ENCODE data around the gene TBL1X.

DNA sequence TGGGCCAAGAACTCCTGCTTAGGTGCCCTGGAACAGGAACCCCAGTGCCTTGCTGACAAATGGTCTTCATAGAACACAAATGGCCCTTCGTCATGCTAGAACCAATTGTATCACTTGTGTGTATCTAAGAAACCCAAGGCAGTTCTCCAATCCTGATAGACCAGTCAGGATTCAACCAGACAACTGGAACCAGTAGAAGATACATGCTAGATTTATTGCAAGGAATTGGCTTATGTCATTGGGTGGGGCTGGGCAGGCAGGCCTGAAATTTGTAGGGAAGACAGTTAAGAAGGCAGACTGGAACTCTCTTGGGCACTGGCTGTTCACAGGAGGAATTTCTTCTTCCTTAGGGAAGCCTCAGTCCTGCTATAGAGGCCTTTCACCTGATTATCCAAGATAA, 17.0 kb upstream of the TBL1X start:
- TF ChIP-seq, protein P1, sequence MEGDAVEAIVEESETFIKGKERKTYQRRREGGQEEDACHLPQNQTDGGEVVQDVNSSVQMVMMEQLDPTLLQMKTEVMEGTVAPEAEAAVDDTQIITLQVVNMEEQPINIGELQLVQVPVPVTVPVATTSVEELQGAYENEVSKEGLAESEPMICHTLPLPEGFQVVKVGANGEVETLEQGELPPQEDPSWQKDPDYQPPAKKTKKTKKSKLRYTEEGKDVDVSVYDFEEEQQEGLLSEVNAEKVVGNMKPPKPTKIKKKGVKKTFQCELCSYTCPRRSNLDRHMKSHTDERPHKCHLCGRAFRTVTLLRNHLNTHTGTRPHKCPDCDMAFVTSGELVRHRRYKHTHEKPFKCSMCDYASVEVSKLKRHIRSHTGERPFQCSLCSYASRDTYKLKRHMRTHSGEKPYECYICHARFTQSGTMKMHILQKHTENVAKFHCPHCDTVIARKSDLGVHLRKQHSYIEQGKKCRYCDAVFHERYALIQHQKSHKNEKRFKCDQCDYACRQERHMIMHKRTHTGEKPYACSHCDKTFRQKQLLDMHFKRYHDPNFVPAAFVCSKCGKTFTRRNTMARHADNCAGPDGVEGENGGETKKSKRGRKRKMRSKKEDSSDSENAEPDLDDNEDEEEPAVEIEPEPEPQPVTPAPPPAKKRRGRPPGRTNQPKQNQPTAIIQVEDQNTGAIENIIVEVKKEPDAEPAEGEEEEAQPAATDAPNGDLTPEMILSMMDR (IDR thresholded peaks at IDR 0.05): no peak
- no peak for TF ChIP-seq POLR2A (IDR thresholded peaks at IDR 0.05)
